GM12878 (cell line): ENCODE measurements around the gene ARL3. TPM values are rescaled to one million over a fixed set of nuclear protein-coding genes. Genes with fewer than 3 reads are reported as not detected.

Experiments
- ATF7 ChIP-seq: fragments of 450-650 bp; IDR thresholded peaks from 2 replicates; pipeline ENCODE4 v1.6.1; 2016; ENCODE audit warnings: low read depth, mild to moderate bottlenecking
- BACH1 ChIP-seq: fragments of 450-650 bp; IDR thresholded peaks from 2 replicates; pipeline ENCODE4 v1.6.1; 2017; ENCODE audit warnings: mild to moderate bottlenecking, borderline replicate concordance
- BCL11A ChIP-seq: IDR thresholded peaks from 2 replicates; pipeline ENCODE4 v1.6.1; 2011; ENCODE audit warnings: low read depth, low read length
- CBX3 ChIP-seq: fragments of 200-600 bp; sonication (generic); IDR thresholded peaks from 2 replicates; pipeline ENCODE4 v1.6.1; 2016; ENCODE audit warnings: low read depth, borderline replicate concordance
- E2F4 ChIP-seq: IDR thresholded peaks from 2 replicates; pipeline ENCODE4 v1.6.1; 2012; ENCODE audit warnings: low read depth, low read length, improper control_type of control experiment
- EZH2 ChIP-seq: IDR thresholded peaks from 2 replicates; pipeline ENCODE4 v1.6.1; 2012; ENCODE audit warnings: low read depth, mild to moderate bottlenecking, control low read depth, inconsistent platforms, low read length, borderline replicate concordance; ENCODE audit not compliant: control insufficient read depth
- HDGF ChIP-seq: fragments of 450-650 bp; IDR thresholded peaks from 2 replicates; pipeline ENCODE4 v1.6.1; 2016; ENCODE audit warnings: antibody characterized with exemption
- IKZF1 ChIP-seq: fragments of 450-650 bp; conservative IDR thresholded peaks from 2 replicates; pipeline ENCODE4 v1.6.1; 2017; ENCODE audit warnings: antibody characterized with exemption, mild to moderate bottlenecking
- JUND ChIP-seq: IDR thresholded peaks from 2 replicates; pipeline ENCODE4 v1.6.1; 2012; ENCODE audit warnings: low read depth, mild to moderate bottlenecking, low read length, improper control_type of control experiment, moderate library complexity
- KDM1A ChIP-seq: fragments of 200-600 bp; sonication (generic); IDR thresholded peaks from 2 replicates; pipeline ENCODE4 v1.6.1; 2016; ENCODE audit warnings: borderline replicate concordance
- LARP7 ChIP-seq: fragments of 450-650 bp; IDR thresholded peaks from 2 replicates; pipeline ENCODE4 v1.6.1; 2017; ENCODE audit warnings: mild to moderate bottlenecking
- MXI1 ChIP-seq: fragments of 150-350 bp; IDR thresholded peaks from 2 replicates; pipeline ENCODE4 v1.6.1; 2011; ENCODE audit warnings: low read depth, mild to moderate bottlenecking, inconsistent platforms, low read length, improper control_type of control experiment
- POLR2A ChIP-seq: IDR thresholded peaks from 2 replicates; pipeline ENCODE4 v1.6.1; 2011; ENCODE audit warnings: low read depth, mild to moderate bottlenecking, low read length
- POLR2AphosphoS5 ChIP-seq: IDR thresholded peaks from 2 replicates; pipeline ENCODE4 v1.6.1; 2011; ENCODE audit warnings: mild to moderate bottlenecking, low read length, inconsistent platforms
- RCOR1 ChIP-seq: conservative IDR thresholded peaks from 2 replicates; pipeline ENCODE4 v1.6.1; 2012; ENCODE audit warnings: low read depth, low read length, improper control_type of control experiment
- TCF3 ChIP-seq: IDR thresholded peaks from 2 replicates; pipeline ENCODE4 v1.6.1; 2012; ENCODE audit warnings: low read depth, mild to moderate bottlenecking, low read length, borderline replicate concordance; ENCODE audit not compliant: insufficient read depth
- ZBED1 ChIP-seq: IDR thresholded peaks from 2 replicates; pipeline ENCODE4 v1.6.1; 2016; ENCODE audit warnings: borderline replicate concordance
- polyA plus RNA-seq, 11 experiments: library from polyadenylated mRNA; depleted of rRNA in 4 of 11; unstranded in 6 of 11; stranded (reverse) in 5 of 11; fragments of >200 nt; fragmentation: Nextera tagmentation in 4 of 11; fragmentation: Illumina TruSeq in 1 of 11; extraction: Ambion mirVana in 4 of 11; extraction: Trizol in 1 of 11; gene quantifications; 1 replicate in 1 of 11; 2 replicates in 10 of 11; pipeline versions ENCODE4 v1.2.1 to v1.2.3, GENCODE V29; 2011 to 2016; ENCODE audit warnings: inconsistent platforms in 2 of 11, missing spikeins in 2 of 11, low read depth in 1 of 11
- total RNA-seq, 4 experiments: library from RNA; depleted of rRNA in 3 of 4; stranded (reverse); fragments of >200 nt in 3 of 4; fragmentation: Illumina TruSeq in 1 of 4; extraction: Trizol in 1 of 4; gene quantifications; 2 replicates each; pipeline versions ENCODE4 v1.2.1 to v1.2.3, GENCODE V29; 2013 to 2021
- TF ChIP-seq, protein P1 (sequence below): IDR thresholded peaks from 2 replicates; pipeline ENCODE4 v1.6.1; 2011; ENCODE audit warnings: mild to moderate bottlenecking, low read depth, low read length, moderate library complexity; ENCODE audit not compliant: insufficient replicate concordance
- TF ChIP-seq, protein P2 (sequence below): IDR thresholded peaks from 2 replicates; pipeline ENCODE4 v1.6.1; 2012; ENCODE audit warnings: low read depth, low read length, improper control_type of control experiment
- TF ChIP-seq, protein P3 (sequence below): fragments of 450-650 bp; IDR thresholded peaks from 2 replicates; pipeline ENCODE4 v1.6.1; 2016; ENCODE audit warnings: mild to moderate bottlenecking

Gene ARL3
- total and polyA plus RNA-seq, 10 of the 15 experiments (the other 5 are each of a cell fraction or from before 2014, with no cell fraction given): 4.9 to 26.1 (median 11.0) TPM

GRCh38 chr10:102645741-102646609 is 68.2 kb downstream of the ARL3 start (continued):
- TF ChIP-seq MXI1 (peak; percentile 45), KDM1A (no peak), ZBED1 (peak; percentile 21; the same call in 1 of the 2 replicates), BACH1 (peak; percentile 22; the same call in 1 of the 2 replicates), ATF7 (peak; percentile 74), LARP7 (0 out of 2 replicates have a peak, but pooled peaks have one; percentile 48), IKZF1 (peak; percentile 89), E2F4 (no peak), BCL11A (peak; percentile 12; the same call in 1 of the 2 replicates), TCF3 (peak; percentile 59; the same call in 1 of the 2 replicates), RCOR1 (no peak), POLR2AphosphoS5 (peak; percentile 63; the same call in 1 of the 2 replicates), EZH2 (no peak), JUND (0 out of 2 replicates have a peak, but pooled peaks have one; percentile 14), POLR2A (peak; percentile 80), HDGF (peak; percentile 84; the same call in 1 of the 2 replicates), CBX3 (no peak)
- TF ChIP-seq, protein P1, sequence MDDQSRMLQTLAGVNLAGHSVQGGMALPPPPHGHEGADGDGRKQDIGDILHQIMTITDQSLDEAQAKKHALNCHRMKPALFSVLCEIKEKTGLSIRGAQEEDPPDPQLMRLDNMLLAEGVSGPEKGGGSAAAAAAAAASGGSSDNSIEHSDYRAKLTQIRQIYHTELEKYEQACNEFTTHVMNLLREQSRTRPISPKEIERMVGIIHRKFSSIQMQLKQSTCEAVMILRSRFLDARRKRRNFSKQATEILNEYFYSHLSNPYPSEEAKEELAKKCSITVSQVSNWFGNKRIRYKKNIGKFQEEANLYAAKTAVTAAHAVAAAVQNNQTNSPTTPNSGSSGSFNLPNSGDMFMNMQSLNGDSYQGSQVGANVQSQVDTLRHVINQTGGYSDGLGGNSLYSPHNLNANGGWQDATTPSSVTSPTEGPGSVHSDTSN: no peak
- TF ChIP-seq, protein P2, sequence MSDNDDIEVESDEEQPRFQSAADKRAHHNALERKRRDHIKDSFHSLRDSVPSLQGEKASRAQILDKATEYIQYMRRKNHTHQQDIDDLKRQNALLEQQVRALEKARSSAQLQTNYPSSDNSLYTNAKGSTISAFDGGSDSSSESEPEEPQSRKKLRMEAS: peak; percentile 55
- TF ChIP-seq, protein P3, sequence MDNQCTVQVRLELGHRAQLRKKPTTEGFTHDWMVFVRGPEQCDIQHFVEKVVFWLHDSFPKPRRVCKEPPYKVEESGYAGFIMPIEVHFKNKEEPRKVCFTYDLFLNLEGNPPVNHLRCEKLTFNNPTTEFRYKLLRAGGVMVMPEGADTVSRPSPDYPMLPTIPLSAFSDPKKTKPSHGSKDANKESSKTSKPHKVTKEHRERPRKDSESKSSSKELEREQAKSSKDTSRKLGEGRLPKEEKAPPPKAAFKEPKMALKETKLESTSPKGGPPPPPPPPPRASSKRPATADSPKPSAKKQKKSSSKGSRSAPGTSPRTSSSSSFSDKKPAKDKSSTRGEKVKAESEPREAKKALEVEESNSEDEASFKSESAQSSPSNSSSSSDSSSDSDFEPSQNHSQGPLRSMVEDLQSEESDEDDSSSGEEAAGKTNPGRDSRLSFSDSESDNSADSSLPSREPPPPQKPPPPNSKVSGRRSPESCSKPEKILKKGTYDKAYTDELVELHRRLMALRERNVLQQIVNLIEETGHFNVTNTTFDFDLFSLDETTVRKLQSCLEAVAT: peak; percentile 76
